Left renal cortex interstitium (tissue), 4 donors: Measurements from ENCODE around the gene YARS2. TPM values are rescaled to one million over a fixed set of nuclear protein-coding genes. Genes with fewer than 3 reads are reported as not detected.

ENCODE experiments used
- polyA plus RNA-seq, 4 donors: library from polyadenylated mRNA; unstranded; fragments of 120-200 nt; gene quantifications; one replicate each; pipeline ENCODE4 v1.2.1, GENCODE V29; 2013; ENCODE audit not compliant: insufficient read length in 4 of 4

The YARS2 gene
- polyA plus RNA-seq, 4 donors, result 30.1 to 34.2 (median 32.0) TPM

Other genes with a start within 250 kb of the YARS2 start
- gene DNM1L, start 76.6 kb downstream of the YARS2 start, polyA plus RNA-seq, result 100 to 1,000 TPM in 2 of 4 donors, 10 to 100 TPM in 2; 86.5 to 155 (median 109) TPM
- gene PKP2, start 140.9 kb upstream of the YARS2 start, polyA plus RNA-seq, result 10 to 100 TPM; 16.1 to 22.5 (median 19.3) TPM